HG03439 (cell line): Measurements from ENCODE around the gene CYP2A6.

Experiments
- ATAC-seq: cut with Tn5 transposase; IDR thresholded peaks from one replicate; pipeline ENCODE4 v1.9.1; 2021; ENCODE audit warnings: mild to moderate bottlenecking, moderate library complexity; ENCODE audit not compliant: unreplicated experiment

CYP2A6 gene

DNA sequence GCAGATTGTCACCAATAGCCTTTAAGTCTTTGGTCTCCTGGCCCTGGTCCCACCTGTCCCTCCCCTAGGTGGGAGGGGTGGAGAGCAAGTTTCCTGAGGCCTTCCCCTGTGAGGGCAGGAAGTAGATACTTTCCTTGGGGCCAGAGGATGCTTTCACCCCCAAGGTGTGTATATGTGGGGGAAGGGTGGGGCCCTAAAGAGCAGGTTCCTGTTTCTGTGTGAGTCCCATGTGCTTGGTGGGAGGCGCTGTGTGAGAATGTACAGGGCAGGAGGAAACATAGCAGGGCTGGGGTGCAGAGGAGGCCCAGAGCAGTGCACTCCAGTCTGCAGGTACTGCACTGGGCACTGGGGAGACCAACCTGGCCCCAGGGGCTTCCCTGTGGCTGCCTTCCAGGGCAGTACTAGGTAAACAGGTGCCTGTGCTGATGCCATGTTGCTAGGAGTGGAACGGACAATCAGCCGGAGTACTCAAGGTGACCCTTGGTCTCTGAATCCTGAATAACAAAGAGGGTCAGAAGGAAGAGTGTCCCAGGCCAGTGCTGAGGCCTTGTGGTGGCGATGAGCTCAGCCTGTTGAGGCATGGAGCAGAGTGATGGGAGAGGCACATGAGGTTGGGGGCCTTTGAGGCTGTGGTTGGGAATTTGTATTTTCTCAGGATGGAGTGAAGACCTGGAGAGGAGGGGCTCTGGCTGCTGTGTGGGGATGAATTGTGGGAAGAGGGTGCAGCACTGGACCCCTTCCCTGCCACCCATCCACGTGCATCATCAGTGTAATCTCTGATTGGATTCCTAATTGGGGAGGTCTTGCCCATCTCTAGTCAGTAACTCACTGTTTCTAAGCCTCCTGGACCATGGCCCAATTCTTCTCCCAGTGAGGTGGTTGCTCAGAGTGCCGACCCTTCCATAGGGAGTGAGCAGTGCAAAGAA is 46.1 kb downstream of the CYP2A6 start:
- ATAC-seq, result no peak

- no peak for ATAC-seq
These were observed 46.9 kb downstream of the CYP2A6 start for GRCh38 chr19:40803170-40803856.

- no peak for ATAC-seq
These were observed 47.7 kb downstream of the CYP2A6 start for GRCh38 chr19:40802300-40803169.

GRCh38 chr19:40801426-40802299 is 48.6 kb downstream of the CYP2A6 start:
- no peak for ATAC-seq

DNA sequence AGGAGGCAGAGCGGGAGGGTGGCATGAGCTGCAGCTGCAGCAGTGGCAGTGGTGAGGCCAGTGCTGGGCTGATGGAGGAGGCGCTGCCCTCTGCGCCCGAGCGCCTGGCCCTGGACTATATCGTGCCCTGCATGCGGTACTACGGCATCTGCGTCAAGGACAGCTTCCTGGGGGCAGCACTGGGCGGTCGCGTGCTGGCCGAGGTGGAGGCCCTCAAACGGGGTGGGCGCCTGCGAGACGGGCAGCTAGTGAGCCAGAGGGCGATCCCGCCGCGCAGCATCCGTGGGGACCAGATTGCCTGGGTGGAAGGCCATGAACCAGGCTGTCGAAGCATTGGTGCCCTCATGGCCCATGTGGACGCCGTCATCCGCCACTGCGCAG is 49.3 kb downstream of the CYP2A6 start:
- ATAC-seq, result no peak

- ATAC-seq, result no peak
These were observed 49.8 kb downstream of the CYP2A6 start for GRCh38 chr19:40800339-40800996.

- no peak for ATAC-seq
These were observed 50.5 kb downstream of the CYP2A6 start for GRCh38 chr19:40799558-40800338.

- peak; percentile 80 for ATAC-seq
These were observed 51.3 kb downstream of the CYP2A6 start, which contains the start of gene EGLN2 for GRCh38 chr19:40798683-40799557. Gene EGLN2, plus strand, starts transcription at chr19:40799191. Its CDS starts 1,382 bp downstream, at chr19:40800573.

- peak; percentile 20 for ATAC-seq
These were observed 52.1 kb downstream of the CYP2A6 start for GRCh38 chr19:40797963-40798682.

GRCh38 chr19:40797166-40797962 is 52.9 kb downstream of the CYP2A6 start:
- no peak for ATAC-seq
